ENCODE data around the gene SETMAR.
"Not testable (repeated sequence)": the region's sequence is repeated elsewhere in the genome, so short reads cannot be mapped to it uniquely, and the experiment has no call there.

The SETMAR gene

GRCh38 chr3:4303187-4304123 lies at the start of gene SETMAR:
SETMAR (plus strand) TSS chr3:4303369; CDS start chr3:4303371, 2 bp downstream.
- DNase-seq = peak; percentile 96

GRCh38 chr3:4261406-4261805 lies 41.8 kb upstream of the SETMAR start:
- DNase-seq = no peak

- DNase-seq = no peak
Observed at GRCh38 chr3:4264040-4264439, 39.1 kb upstream of the SETMAR start.

- peak; percentile 8 for DNase-seq
Observed at GRCh38 chr3:4270720-4271119, 32.4 kb upstream of the SETMAR start.

- peak; percentile 70 for DNase-seq
Observed at GRCh38 chr3:4271834-4272233, 31.3 kb upstream of the SETMAR start.

GRCh38 chr3:4279516-4280105 lies 23.6 kb upstream of the SETMAR start:
- no peak for DNase-seq

DNA sequence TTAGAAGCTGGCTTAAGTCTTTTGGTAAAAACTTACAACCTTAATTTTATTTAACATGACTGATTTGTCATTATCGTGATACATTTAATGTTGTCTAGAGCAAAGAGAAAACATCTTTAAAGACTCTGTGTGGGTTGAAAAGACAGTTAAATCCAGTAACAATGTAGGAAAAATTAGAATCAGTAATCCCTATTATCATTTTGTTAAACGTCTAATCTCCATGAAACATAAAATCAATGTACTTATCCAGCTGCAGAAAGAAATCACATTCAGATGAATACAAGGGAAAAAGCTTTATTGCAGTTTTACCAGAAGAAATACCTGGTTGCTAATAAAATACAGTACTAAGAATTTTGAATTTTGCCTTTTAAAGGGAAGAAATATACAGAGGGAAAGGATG lies 21.2 kb upstream of the SETMAR start:
- no peak for DNase-seq

GRCh38 chr3:4284865-4285264 lies 18.3 kb upstream of the SETMAR start:
- no peak for DNase-seq

- no peak for DNase-seq
Observed at GRCh38 chr3:4289044-4289443, 14.1 kb upstream of the SETMAR start.

DNA sequence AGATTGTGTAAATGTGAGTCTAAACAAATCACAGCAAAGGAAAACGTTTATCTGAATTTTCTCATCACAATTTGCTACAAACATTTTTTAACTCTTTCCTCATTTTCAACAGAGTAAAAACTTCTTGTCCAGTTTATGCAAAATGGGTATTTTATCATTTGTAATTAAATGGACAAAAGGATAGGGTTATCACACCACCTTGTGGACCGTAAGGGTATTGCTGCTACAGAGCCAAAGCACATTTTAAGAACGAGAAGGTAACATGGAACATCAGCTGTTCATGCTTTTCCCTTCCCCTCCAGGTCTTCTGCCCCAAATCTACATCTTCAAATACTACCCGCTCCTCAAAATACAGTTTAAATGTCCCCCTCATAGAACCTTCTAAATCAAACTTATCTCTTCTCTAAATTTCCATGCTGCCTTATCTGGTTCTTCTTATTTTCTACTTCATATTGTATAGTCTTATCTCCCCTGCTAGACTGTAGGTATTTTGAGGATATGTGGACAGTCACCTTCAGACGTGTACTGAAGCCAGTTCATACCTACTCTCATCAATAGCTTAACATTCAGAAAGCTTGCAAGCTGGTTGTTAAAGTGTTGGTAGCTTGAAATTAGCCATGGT lies 12.8 kb upstream of the SETMAR start:
- peak; percentile 72 for DNase-seq

DNA sequence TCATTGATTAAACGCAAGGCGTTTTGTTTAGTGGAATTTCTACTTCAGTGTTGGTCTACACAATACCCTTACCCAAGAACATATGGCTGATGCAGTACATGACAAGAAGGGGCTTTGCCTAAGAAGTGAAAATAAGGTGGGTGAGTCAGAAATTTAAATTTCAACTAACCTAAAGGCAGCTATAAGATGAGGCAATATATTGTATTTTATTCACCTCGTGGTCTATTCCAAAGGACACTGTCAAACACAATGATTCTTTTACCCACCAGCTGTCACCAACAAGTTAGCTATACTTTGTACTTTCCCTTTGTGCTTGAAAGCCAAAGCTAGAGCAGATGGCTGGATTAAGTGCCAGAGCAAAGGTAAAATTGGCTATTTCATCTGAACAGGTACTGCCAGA lies 10.9 kb upstream of the SETMAR start:
- no peak for DNase-seq

GRCh38 chr3:4294616-4295327 lies 8.4 kb upstream of the SETMAR start:
- no peak for DNase-seq

GRCh38 chr3:4296454-4296853 lies 6.7 kb upstream of the SETMAR start:
- not testable (repeated sequence) for DNase-seq

- no peak for DNase-seq
Observed at GRCh38 chr3:4297486-4297885, 5.7 kb upstream of the SETMAR start.

DNA sequence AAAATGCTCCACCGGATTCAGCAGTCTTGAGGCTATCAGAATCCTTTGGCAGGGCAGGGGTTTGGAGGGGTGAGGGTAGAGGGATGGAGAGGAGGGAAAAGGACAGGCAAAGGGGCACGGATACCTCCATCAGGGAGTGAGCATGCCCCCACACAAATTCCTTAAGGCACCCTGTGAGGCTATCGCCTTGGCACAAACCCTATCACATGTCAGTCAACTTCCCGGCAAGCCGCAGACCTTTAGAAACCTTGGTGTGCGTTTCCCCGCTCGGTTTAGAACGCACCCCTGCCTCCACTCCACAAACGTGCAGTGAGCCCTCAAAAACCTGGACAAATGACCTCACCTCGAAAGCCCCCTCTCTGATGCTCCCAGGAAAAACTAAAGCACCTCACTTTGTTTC lies 422 bp upstream of the SETMAR start:
- no peak for DNase-seq

GRCh38 chr3:4305210-4305609 lies 2.0 kb downstream of the SETMAR start:
- not testable (repeated sequence) for DNase-seq

- no peak for DNase-seq
Observed at GRCh38 chr3:4306091-4306490, 2.9 kb downstream of the SETMAR start.

DNA sequence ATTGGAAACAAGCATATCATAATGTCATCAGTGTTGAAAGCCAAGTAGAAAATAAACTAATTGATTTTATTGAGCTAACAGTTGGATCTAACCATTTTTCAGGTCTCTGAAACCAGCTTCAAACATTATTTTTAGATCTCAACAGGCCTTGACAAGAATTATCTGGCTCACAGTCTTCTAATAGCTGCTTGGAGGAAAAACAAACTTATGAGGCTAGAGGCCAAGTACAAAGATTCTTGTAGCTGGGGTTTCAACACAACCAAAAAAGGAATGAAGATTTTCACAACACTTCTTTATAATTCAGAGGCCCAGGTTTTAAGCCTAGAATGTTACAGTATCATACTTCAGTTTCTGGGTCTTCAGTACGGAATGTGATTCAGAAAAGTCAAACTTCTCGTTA lies 3.7 kb downstream of the SETMAR start:
- no peak for DNase-seq

DNA sequence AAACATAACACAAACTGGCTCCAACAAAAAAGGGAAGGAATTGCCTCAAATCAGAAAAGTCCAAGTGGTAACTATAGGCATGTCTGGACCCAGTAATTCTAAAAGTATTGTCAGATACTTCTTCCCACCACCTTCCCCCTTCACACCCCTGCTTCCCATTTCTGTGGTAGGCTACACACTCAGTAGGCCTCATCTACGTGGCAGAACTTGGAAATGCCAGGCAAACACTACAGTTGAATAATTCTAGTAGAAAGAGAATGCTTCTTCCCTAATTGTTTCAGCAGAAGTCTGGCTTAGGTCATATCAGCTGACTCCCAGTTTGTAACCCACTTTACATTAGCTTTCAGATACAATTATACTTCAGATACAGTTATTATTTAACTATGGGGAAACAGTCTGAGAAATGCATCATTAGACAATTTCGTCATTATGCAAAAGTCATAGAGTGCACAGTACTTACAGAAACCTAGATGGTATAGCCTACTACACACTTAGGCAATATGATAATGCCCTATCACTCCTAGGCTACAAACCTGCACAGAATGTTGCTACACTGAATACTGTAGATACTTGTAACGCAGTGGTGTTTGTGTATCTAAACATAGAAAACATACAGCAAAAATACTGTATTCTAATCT lies 6.4 kb downstream of the SETMAR start:
- DNase-seq = no peak

DNA sequence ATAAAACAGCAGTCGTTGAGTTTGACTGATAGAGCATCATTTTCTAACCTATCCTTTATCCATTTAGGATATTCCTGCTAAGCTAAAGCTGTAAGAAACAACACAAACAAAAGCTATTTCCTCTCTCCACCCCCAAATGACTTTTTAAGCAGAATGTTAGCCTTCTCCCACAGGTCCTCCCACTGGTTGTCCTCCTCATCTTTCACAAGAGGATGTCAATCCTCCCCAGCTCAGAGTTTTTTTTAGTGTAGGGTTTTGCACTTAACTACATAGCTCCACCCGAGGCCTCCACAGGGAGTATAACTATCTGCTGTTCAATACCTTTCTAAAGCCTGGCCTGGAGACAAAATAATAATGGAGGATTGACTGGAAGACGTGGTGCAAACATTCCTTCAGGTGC lies 7.8 kb downstream of the SETMAR start:
- DNase-seq = no peak

- no peak for DNase-seq
Observed at GRCh38 chr3:4311496-4311895, 8.3 kb downstream of the SETMAR start.

- DNase-seq = peak; percentile 33
Observed at GRCh38 chr3:4313606-4314293, 10.6 kb downstream of the SETMAR start.

Measured in hematopoietic multipotent progenitor cell treated with erythropoietin and hydrocortisone succinate and interleukin-3 and kit ligand, for 6 days (in vitro differentiated cells).